Aorta (tissue), 5 donors: Measurements from ENCODE around the gene TRIM22. TPM values are rescaled to one million over a fixed set of nuclear protein-coding genes. Genes with fewer than 3 reads are reported as not detected.

ENCODE experiments used
- ATAC-seq: fragments of 200-7000 bp; cut with Tn5 transposase; one replicate; pipeline ENCODE4 v1.9.1; 2022; ENCODE audit warnings: moderate library complexity; ENCODE audit not compliant: low FRiP score
- DNase-seq, 2 donors: peaks; one replicate each; pipeline ENCODE4 v3.0.0-alpha.2; 2020
- H3K27ac ChIP-seq, 2 donors: one replicate each; pipeline ENCODE4 v1.5.1; 2013; ENCODE audit warnings: low read length in 2 of 2, mild to moderate bottlenecking in 2 of 2, moderate library complexity in 2 of 2, control low read depth in 1 of 2, inconsistent platforms in 1 of 2, low read depth in 1 of 2
- H3K27me3 ChIP-seq, 2 donors: one replicate each; pipeline ENCODE4 v1.6.1; 2013; ENCODE audit warnings: control low read depth in 1 of 2, low read length in 1 of 2, mild to moderate bottlenecking in 1 of 2, moderate library complexity in 1 of 2; ENCODE audit not compliant: insufficient read depth in 2 of 2, control insufficient read depth in 1 of 2
- H3K36me3 ChIP-seq, 2 donors: one replicate each; pipeline ENCODE4 v1.6.1; 2013; ENCODE audit warnings: control low read depth in 1 of 2, low read length in 1 of 2, mild to moderate bottlenecking in 1 of 2; ENCODE audit not compliant: insufficient read depth in 2 of 2, control insufficient read depth in 1 of 2
- H3K4me1 ChIP-seq, 2 donors: one replicate each; pipeline ENCODE4 v1.6.1; 2013; ENCODE audit warnings: low read length in 2 of 2, control low read depth in 1 of 2, mild to moderate bottlenecking in 1 of 2, moderate library complexity in 1 of 2; ENCODE audit not compliant: insufficient read depth in 2 of 2, control insufficient read depth in 1 of 2
- H3K4me3 ChIP-seq, 2 donors: one replicate each; pipeline ENCODE4 v1.5.1; 2013; ENCODE audit warnings: low read length in 2 of 2, control low read depth in 1 of 2, mild to moderate bottlenecking in 1 of 2
- H3K9me3 ChIP-seq: one replicate; pipeline ENCODE4 v1.6.1; 2013; ENCODE audit warnings: mild to moderate bottlenecking, low read length; ENCODE audit not compliant: control insufficient read depth
- WGBS, 2 donors: extraction: QIAGEN DNeasy Blood & Tissue Kit; methylation state at CpG; one replicate each; pipeline ENCODE4 v1.1.7; 2013; 5-methylcytosine and 5-hydroxymethylcytosine counted together
- intact Hi-C, 2 donors: fragments of 100-400 bp; cut with DNase I; formaldehyde crosslinking; loops; one replicate each; pipeline versions ENCODE4 v1.14.2 to v1.15.0; 2022
- polyA plus RNA-seq, 2 donors: library from polyadenylated mRNA; stranded (reverse); fragments of 200-250 nt; gene quantifications; one replicate each; pipeline ENCODE4 v1.2.3, GENCODE V29; 2013
- total RNA-seq, 2 donors: library from RNA; stranded (reverse); fragmentation: NEBNext Ultra II Directional; extraction: Animal tissue kit (Norgen Biotek cat#: 25700); gene quantifications; one replicate each; pipeline ENCODE4 v1.2.1, GENCODE V29; 2021
- donor health status: healthy with polysubstance abuse.
- donor health status: Bipolar disorder and iron deficiency.
- donor health status: DM: no; HTN: no; CAD: no.
- donor health status: DM: no; HTN: no; CAD: no.
- donor health status: DM: yes; HTN: yes; CAD: no.

Gene TRIM22
- total and polyA plus RNA-seq, 4 donors = 39.9 to 110 (median 90.2) TPM

DNA sequence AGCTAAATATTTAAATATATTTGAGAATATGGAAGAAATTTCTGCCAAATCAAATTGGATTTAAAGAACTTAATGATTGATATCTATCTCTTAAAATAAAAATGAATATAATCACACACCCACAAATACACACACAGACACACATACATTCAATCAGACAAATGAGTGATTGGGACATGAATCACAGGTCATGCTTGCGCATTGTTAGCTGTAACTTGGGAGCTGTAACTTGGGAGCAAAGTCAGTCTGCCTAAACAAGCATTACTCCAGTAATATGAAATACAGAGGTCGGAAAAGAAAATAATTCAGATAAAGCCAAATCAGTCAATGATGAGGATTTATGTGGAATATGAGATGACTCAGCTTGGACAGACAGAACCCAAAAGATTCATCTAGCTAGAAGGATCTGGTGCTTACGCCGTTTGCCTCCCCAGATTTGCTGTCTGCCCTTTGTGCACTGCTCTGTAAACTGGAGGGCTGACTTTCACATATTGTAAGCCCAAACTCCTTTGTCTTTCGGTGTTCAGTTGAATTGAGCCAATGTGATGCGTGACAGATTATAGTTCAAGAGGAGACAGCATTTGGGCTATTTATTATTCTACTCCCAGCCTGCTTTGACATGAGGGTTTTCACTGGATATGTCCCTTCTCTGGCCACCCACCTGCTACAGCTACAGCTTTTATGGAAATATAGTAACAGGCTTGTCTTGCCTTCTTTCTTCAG lies 48.2 kb downstream of the TRIM22 start:
- Histone ChIP-seq H3K36me3 (no peaks in the 10 kb centered on the region), H3K4me1 (no peaks in the 10 kb centered on the region), H3K27me3 (no peaks in the 10 kb centered on the region), H3K9me3 (peaks cover 6% of the 10 kb centered on the region), H3K27ac (no peak overlapping the region), H3K4me3 (no peak overlapping the region)
- intact Hi-C loops = no loop called here
- WGBS, 2 donors = 68 to 75% methylated on average over 6 of the region's 6 CpGs
- DNase-seq (no peak), ATAC-seq (no peak)

DNA sequence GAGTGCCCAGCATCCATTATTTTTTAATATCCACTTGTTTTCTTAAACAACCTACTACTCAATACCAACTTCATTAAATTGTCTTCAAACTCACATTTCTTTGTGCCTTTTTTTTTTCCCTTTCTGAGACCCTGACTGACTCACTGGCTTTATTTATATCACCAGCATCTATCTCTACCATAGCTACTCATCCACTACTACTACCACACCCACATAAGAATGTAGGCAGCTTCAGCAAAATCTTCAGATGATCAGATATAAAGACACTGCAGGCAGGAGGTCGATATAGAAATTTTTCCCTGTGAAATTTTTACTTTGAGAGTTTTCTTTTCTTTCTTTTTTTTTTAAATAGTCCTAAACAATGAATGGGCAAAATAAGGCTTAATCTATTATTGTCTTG lies 48.8 kb downstream of the TRIM22 start:
- H3K36me3 ChIP-seq = no peaks in the 10 kb centered on the region
- peaks cover 6% of the 10 kb centered on the region for H3K9me3 ChIP-seq
- ATAC-seq = no peak
- H3K4me1 ChIP-seq = no peaks in the 10 kb centered on the region
- 68 to 84% methylated on average over 1 of the region's 1 CpG for WGBS, 2 donors
- H3K27ac ChIP-seq = no peak overlapping the region
- intact Hi-C loops = no loop called here
- H3K4me3 ChIP-seq = no peak overlapping the region
- H3K27me3 ChIP-seq = no peaks in the 10 kb centered on the region
- DNase-seq = no peak

DNA sequence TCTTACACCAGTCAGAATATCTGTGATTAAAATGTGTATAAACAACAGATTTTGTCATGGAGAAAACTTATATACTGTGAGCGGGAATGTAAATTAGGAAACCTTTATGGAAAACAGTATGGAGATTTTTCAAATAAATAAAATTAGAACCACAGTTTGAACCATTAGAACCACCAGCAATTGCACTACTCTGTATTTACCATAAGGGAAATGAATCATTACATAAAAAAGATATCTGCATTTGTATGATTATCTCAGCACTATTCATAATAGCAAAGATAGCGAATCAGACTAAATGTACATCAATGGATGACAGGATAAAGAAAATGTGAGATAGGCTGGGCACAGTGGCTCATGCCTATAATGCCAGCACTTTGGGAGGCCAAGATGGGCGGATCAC lies 57.0 kb downstream of the TRIM22 start:
- no peaks in the 10 kb centered on the region for H3K4me1 ChIP-seq
- no peak overlapping the region for H3K4me3 ChIP-seq
- no peaks in the 10 kb centered on the region for H3K27me3 ChIP-seq
- intact Hi-C loops = no loop called here
- H3K9me3 ChIP-seq = peaks cover 1% of the 10 kb centered on the region
- WGBS, 2 donors = 90 to 94% methylated on average over 3 of the region's 3 CpGs
- no peak overlapping the region for H3K27ac ChIP-seq
- no peak for ATAC-seq
- H3K36me3 ChIP-seq = no peaks in the 10 kb centered on the region
- DNase-seq = no peak

DNA sequence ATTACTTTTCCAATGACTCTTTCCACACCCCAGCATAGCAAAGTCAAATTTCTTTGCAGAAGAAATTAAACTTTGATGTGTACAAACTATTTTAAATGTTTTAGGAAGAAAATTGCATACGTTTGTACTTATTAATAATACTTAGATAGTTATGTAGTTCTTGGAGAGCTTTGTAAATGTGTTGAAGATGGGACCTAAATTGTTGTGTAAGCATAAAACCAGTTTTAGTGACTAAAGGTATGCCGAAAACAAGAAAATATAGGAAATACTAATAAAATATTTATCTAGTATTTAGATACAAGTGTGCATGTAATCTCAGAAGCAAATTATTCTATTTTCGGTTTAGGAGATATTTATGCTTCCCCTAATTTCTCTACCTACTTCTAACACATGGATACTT lies 60.2 kb downstream of the TRIM22 start:
- Histone ChIP-seq H3K36me3 (no peaks in the 10 kb centered on the region), H3K27ac (no peak overlapping the region), H3K27me3 (no peaks in the 10 kb centered on the region), H3K9me3 (no peaks in the 10 kb centered on the region), H3K4me1 (no peaks in the 10 kb centered on the region), H3K4me3 (no peak overlapping the region)
- WGBS, 2 donors = 74 to 76% methylated on average over 3 of the region's 3 CpGs
- intact Hi-C loops = no loop called here
- DNase-seq (no peak), ATAC-seq (no peak)

DNA sequence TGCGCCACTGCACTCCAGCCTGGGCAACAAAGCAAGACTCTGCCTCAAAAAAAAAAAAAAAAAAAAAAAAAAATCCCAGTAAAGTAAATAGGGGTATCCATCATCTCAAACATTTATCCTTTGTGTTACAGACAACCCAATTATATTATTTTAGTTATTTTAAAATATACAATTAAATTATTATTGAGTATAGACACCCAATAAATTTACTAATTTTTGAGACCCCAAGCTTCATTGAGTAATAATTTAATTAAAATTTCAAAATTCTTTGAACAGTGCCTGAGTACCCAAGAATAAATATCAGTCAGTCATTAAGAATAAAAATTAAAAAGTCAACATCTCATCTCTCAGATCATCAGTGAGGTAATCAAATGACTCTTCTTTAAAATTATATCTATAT lies 64.4 kb downstream of the TRIM22 start, which contains the start of gene OR52N4:
TSS of gene OR52N4 (plus strand) at position 301 of the 400 bp plus-strand sequence. CDS start 498 bp downstream, outside the sequence.
- ATAC-seq (no peak), DNase-seq (no peak)
- H3K9me3 ChIP-seq = no peaks in the 10 kb centered on the region
- no peaks in the 10 kb centered on the region for H3K27me3 ChIP-seq
- H3K4me3 ChIP-seq = no peak within 1 kb of the TSS
- intact Hi-C loops = no loop called here
- WGBS, 2 donors = 93% methylated on average over 1 of the region's 1 CpG
- no peak within 1 kb of the TSS for H3K27ac ChIP-seq
- H3K36me3 ChIP-seq = no peaks in the 10 kb centered on the region
- H3K4me1 ChIP-seq = no peaks in the 10 kb centered on the region

Other genes with a start within 250 kb of the TRIM22 start
- under 1 TPM; 0.42 to 0.49 TPM for gene OR51I1, start 248.3 kb upstream of the TRIM22 start, total RNA-seq
- gene OR51I1, start 248.3 kb upstream of the TRIM22 start, polyA plus RNA-seq = not detected
- not detected for gene OR51I2, start 240.5 kb upstream of the TRIM22 start, total RNA-seq
- not detected for gene OR51I2, start 240.5 kb upstream of the TRIM22 start, polyA plus RNA-seq
- not detected for gene OR52D1, start 201.1 kb upstream of the TRIM22 start, total RNA-seq
- not detected for gene OR52D1, start 201.1 kb upstream of the TRIM22 start, polyA plus RNA-seq
- under 1 TPM; 0.71 to 0.99 TPM for gene UBQLN3, start 179.8 kb upstream of the TRIM22 start, total RNA-seq
- not detected for gene UBQLN3, start 179.8 kb upstream of the TRIM22 start, polyA plus RNA-seq
- 1 to 10 TPM in 1 of 2 donors, under 1 TPM in 1; 0.88 to 1.3 TPM for gene UBQLNL, start 173.1 kb upstream of the TRIM22 start, total RNA-seq
- 1 to 10 TPM in 1 of 2 donors, not detected in 1; 1.6 TPM for gene UBQLNL, start 173.1 kb upstream of the TRIM22 start, polyA plus RNA-seq
- under 1 TPM; 0.78 to 0.96 TPM for gene OR52H1, start 141.2 kb upstream of the TRIM22 start, total RNA-seq
- not detected for gene OR52H1, start 141.2 kb upstream of the TRIM22 start, polyA plus RNA-seq
- gene OR52B6, start 108.9 kb upstream of the TRIM22 start, total RNA-seq = not detected
- not detected for gene OR52B6, start 108.9 kb upstream of the TRIM22 start, polyA plus RNA-seq
- 1 to 10 TPM; 2.1 to 5.1 TPM for gene TRIM6, start 93.2 kb upstream of the TRIM22 start, total RNA-seq
- 1 to 10 TPM; 3.6 to 6.3 TPM for gene TRIM6, start 93.2 kb upstream of the TRIM22 start, polyA plus RNA-seq
- gene TRIM34, start 64.8 kb upstream of the TRIM22 start, total RNA-seq = 1 to 10 TPM; 5.6 to 9.2 TPM
- 1 to 10 TPM; 5.1 to 5.8 TPM for gene TRIM34, start 64.8 kb upstream of the TRIM22 start, polyA plus RNA-seq
- 10 to 100 TPM; 38.8 to 42.0 TPM for gene TRIM5, start 4.7 kb upstream of the TRIM22 start, total RNA-seq
- gene TRIM5, start 4.7 kb upstream of the TRIM22 start, polyA plus RNA-seq = 10 to 100 TPM; 16.0 to 21.0 TPM
- gene OR56B1, start 46.7 kb downstream of the TRIM22 start, total RNA-seq = under 1 TPM; 0.24 to 0.26 TPM
- gene OR56B1, start 46.7 kb downstream of the TRIM22 start, polyA plus RNA-seq = not detected
- gene OR52N4, start 64.5 kb downstream of the TRIM22 start, total RNA-seq = under 1 TPM; 0.78 to 0.87 TPM
- gene OR52N4, start 64.5 kb downstream of the TRIM22 start, polyA plus RNA-seq = 1 to 10 TPM in 1 of 2 donors, not detected in 1; 1.2 TPM
- gene OR52N5, start 93.6 kb downstream of the TRIM22 start, total RNA-seq = not detected
- gene OR52N5, start 93.6 kb downstream of the TRIM22 start, polyA plus RNA-seq = not detected
- not detected for gene OR52N1, start 101.5 kb downstream of the TRIM22 start, total RNA-seq
- not detected for gene OR52N1, start 101.5 kb downstream of the TRIM22 start, polyA plus RNA-seq
- not detected for gene OR52N2, start 119.1 kb downstream of the TRIM22 start, total RNA-seq
- under 1 TPM in 1 of 2 donors, not detected in 1; 0.13 TPM for gene OR52N2, start 119.1 kb downstream of the TRIM22 start, polyA plus RNA-seq
- gene OR52E6, start 152.1 kb downstream of the TRIM22 start, total RNA-seq = not detected
- not detected for gene OR52E6, start 152.1 kb downstream of the TRIM22 start, polyA plus RNA-seq
- not detected for gene OR52E8, start 167.9 kb downstream of the TRIM22 start, total RNA-seq
- not detected for gene OR52E8, start 167.9 kb downstream of the TRIM22 start, polyA plus RNA-seq
- gene OR52E4, start 190.8 kb downstream of the TRIM22 start, total RNA-seq = not detected
- gene OR52E4, start 190.8 kb downstream of the TRIM22 start, polyA plus RNA-seq = not detected
- not detected for gene OR52E5, start 203.4 kb downstream of the TRIM22 start, total RNA-seq
- not detected for gene OR52E5, start 203.4 kb downstream of the TRIM22 start, polyA plus RNA-seq